Measurements from ENCODE around the gene UBL5.

Gene UBL5

DNA sequence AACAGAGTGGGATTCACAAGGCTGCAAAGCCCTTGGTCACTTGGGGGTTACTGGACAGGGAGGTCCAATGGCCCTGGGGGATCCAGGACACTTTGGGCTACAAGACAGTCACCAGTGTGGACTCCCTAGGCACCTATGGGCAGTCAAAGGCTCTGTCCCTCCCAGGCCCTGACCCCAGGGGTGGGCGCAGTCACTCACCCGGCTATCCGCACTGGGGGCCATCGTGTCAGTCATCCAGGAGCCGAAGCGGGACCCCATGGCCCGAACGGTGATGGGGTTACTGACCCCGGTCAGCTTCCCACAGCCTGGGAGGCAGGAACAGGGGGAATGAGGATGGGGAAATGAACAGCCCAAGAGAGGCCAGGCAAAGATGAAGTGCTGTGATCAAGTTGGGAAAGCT is 28.9 kb downstream of the UBL5 start:
- DNase-seq, result no peak

DNA sequence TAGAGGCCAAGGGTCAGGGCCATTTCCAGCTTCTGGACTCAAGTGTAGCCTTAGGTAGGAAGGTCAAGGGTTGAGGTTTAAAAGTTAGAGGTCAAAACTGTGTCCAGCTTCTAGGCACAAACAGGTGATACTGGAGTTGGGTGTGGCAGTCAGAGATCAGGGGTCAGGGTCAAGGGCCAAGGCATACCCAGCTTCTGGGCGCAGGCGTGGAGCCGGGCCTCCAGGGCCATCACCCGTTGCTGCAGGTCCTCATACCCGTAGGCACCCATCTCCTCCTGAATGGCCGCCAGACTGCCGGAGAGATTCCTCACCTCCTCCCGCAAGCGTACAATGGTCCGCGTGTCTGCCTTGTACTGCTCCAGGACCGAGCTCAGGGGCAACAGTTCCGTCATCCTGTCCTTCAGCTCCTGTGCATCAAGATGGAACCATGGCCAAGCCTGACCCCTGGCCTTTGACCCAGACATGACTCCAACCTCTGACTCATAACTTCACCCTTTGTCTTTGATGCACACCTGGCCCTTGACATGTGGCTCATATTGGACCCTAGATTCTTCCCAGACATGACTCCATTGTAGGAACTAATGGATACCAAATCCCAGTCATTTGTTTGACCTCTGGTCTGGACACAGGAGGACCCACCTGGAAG is 29.5 kb downstream of the UBL5 start:
- DNase-seq, result no peak

DNA sequence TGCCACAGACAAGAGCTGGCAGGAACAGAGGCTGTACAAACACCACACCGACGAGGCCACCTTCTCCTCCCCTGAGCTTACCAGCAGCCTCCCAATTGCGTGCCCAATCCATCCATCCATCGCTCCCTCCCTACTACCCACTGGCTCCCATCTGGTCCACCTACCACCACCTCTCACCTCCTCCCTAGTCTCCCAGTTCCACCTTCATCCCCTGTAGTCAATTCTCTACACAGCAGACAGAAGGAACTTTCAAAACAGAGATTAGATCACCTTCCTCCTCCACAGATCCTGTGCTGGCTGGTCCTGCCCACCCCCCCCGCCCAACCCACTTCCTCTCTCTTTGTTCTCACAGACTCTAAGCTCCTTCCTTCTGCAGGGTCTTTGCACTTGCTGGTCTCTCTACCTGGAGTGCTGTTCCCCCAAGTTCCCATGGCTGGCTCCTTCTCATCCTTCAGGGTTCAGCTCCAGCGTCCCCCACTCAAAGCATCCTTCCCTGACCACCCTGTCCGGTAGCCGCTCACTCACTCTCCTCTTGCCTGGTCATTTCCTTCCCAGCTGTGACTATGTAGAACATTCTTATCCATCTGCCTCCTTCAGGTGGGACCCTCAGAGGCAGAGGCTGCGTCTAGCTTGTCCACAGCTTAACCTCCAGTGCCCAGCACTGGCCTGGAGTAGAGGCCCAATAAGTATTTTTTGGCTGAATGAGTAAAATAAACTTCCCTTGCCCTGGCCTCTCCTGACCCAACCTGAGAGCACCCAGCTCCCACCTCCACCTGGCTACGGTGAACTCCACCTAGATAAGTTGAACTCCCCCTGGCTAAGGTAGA is 30.4 kb downstream of the UBL5 start:
- no peak for DNase-seq

DNA sequence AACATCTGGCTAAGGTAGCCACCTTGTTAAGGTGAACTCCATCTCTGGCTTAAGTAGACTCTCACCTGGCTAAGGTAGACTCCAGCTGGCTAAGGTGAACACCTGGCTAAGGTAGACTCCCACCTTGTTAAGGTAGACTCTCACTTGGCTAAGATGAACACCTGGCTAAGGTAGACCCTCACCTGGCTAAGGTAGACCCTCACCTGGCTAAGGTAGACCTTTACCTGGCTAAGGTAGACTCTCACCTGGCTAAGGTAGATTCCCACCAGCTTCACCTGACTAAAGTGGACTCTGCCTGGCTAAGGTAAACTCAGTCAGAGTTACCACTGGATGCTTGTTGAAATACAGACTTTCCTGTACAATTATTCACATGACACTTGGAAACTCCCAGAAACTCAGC is 31.0 kb downstream of the UBL5 start:
- DNase-seq, result no peak

DNA sequence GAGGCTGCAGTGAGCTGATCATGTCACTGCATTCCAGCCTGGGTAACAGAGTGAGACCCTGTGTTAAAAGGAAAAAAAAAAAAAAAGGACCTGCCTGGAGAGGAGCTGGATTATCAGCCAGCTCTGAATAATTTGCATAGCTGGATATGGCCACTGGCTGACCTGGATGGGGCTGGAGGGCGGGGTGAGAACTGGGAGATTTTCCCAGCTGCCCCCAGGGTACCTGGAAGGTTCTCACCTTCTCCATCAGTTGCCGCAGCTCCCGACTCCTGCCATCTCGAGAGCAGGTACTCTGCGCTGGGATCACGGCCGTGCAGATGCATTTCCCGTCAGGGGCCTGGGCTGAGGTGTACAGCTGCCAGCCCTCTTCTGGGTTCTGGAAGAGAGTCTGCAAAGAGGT is 32.7 kb downstream of the UBL5 start:
- DNase-seq, result no peak

DNA sequence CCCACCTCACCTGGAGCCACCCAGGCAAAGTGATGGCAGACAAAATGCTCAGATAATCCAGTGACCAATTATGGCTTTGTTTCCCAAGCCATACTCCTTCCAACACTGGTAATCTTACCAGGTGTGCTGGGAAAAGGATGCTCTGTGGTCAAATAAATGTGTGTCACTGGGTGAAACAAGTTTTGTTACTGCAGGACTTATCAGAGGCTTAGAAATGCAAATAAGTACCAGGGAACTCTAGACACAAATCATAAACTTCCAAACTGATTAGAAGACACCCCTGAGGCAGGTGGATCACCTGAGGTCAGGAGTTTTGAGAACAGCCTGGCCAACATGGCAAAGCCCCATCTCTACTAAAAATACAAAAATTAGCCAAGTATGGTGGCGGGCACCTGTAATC is 33.8 kb downstream of the UBL5 start:
- DNase-seq, result no peak

DNA sequence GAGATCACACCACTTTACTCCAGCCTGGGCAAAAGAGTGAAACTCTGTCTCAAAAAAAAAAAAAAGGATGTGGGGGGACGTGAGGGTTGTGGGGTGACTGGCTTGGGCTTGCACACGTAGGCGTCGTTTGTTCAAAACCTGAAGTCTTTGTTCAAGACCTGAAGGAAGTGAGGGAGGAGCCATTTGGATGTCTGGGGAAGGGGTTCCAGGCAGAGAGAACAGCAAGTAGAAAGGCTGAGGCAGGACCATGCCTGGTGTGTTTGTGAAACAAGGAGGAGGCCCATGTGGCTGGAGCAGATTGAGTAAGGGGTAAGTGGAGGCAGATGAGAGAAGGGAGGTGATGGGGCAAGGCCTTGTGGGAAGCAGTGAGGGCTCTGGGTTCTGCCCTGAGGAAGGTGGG is 35.2 kb downstream of the UBL5 start:
- DNase-seq, result no peak

DNA sequence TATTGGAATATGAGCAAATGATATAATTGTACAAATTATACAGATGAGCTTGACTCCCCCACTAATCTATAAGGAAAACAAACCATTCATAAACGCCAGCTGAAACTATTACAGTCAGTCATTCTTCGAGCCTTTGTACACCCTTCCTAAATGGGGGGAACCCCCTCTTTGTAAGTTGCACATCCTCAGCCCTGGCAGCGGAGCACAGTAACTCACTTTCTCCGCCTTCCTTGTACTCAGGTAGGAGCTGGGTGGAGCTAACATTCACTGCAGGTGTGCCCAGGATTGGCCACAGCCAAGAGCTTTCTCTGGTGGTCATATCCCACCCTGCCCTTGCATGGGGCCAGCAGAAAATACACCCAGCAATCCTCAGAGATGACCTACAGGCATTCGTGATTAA is 36.0 kb downstream of the UBL5 start:
- DNase-seq, result no peak

DNA sequence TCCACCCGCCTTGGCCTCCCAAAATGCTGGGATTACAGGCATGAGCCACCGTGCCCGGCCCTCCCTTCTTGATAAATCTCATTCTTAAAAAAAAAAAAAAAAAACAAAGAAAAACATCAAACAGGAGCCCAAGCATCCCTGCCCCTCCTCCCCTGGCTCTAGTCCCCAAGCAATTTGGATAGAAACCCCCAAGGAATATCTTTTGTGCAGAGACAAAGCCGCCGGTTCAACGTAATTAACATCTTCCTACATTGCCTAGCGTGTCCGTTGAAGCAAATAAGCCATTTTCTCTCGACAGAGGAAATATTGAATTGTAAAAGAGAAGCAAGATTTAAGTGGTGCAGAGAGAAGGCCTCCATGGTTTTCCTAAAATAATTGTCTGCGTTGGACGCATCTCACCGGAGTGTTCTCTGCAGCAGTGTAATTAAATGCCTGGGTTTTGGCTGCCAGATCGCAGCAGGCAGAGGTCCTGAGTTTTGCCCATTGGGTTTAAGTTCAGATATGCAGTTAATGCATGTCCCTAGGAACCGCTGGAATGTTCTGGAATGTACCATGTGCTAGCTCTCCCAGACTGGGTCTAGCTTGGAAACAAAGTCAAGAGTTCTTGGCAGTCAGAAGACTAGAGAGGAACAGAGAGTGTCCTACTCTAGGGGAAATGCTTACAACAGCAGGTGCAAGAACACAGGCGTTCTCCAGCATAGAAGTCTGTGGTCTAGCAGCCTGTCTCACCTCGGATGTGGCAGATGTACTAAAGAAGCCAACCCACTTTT is 38.2 kb downstream of the UBL5 start:
- no peak for DNase-seq

DNA sequence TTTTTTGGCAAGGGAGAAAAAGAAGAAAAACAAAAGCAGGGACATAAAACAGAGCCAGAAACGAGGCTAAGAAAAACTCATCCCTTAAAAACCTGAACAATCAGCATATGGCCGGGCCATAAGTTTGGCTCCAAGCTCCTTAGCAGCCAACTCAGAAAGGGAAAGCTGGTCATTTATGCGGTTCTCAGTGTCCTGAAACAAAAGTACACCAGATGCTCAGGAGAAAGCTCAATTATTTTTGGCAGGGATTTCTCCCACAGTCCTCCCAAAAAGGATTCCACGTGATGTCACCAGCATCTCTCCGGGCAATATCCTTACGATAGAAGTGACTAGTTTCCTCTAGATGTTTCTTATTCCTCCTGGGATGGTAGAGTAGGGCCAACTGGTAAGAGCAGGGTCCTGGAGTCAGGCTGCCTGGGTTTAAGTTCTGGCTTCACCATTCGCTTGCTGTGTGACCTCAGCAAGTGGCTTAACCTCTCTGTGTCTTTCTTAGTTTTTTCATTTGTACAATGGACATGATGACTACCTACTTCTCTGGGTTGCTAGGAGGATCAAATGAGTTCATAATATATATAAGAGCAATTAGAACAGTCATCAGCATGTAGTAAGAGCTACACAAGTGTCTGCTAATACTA is 41.4 kb downstream of the UBL5 start:
- no peak for DNase-seq

DNA sequence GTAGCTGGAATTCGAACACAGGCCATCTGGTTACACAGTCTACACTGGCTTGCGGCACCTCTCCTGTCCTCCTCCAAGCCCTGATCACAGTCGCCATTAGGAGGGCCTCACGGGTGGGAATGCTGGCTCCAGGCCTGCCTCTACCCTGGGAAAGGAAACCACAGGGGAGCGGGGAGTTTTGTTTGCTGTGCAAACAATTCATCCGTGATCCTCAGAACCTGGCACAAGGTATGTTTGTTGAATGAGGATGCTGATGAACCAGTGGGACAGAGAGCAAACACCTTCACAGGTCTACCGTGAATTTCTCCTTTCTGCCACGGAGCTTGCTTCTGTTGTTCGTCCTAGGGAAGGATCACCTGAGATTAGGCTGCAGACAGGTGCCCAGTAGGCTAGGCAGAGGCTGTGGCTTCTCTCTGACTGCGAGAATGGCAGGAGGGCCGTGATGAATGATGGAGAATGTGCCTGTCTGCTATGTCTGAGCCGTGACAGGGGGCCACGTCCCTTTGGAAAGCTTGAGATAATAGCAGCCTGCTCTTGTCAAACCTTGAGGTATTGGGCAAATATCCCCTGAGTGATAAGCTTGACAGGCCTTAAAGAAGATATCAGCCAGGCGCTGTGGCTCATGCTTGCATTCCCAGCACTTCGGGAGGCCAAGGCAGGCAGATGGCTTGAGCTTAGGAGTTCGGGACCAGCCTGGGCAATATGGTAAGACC is 44.1 kb downstream of the UBL5 start:
- DNase-seq, result no peak

DNA sequence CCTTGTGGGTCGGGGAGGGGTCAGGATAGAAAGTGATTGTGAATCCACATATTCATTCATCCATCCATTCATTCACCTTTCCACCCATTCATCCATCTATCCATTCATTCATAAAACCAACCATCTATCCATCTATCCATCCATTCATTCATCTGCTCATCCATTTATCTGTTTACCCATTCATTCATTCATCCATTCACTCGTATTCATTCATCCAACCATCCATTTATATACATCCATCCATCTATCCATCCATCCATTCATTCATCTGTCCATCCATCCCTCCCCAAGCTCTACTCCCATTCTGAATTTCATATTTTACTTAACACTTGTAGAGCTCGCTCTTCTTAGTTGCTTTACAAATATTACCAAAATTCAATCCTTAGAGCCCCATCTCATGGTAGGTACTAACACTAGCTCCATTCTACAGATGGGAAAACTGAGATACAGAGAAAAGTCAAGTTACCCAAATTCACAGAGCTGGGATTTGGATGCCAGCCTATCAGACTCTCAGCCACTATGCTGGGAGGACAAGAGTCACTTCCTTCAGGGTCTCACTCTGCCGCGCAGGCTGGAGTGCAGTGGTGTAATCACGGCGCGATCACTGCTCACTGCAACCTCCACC is 45.0 kb downstream of the UBL5 start:
- no peak for DNase-seq

DNA sequence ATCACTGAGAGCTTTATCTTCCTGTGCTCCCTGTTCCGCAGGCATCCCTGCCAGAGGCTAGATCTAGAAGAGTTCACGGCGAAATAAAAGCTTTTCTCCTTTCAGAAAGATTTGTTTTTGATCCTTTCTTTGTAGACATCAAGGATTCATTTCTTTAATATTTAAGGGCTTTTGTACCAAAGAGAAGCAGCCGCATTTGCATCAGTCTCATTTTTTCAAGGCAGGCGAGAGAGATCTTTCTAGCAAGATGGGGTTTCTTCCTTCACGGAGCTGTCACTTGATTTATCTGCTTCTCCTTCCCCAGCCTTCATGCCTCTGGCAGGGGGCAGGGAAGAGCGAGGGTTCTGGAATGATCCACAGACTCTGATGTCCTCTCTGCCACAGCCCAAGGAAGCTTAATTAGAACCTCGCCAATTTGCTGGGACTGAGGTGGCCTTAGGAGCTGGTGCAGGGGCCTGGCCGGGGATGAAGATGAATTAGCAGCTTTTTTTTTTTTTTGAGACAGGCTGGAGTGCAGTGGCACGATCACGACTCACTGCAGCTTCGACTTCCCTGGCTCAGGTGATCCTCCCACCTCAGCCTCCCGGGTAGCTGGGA is 47.4 kb downstream of the UBL5 start:
- no peak for DNase-seq

DNA sequence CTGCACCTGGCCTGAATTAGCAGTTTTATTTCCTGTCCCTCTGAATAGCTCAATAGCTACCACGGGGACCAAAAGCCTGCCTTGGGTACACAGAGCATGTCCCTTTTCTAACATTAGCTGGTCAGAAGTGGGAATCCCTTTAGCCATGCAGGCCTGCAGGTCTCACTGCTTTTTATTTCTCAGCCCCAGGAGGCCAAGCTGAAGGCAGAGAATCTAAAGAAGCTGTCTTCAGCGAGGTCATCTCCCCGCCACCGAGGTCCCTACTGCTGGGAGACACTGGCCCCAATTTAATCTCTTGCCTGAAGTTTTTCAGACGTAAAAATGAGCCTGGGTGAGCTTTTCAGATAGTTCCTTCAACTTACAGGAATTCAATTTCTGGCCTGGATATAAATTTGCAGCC is 48.1 kb downstream of the UBL5 start:
- no peak for DNase-seq

DNA sequence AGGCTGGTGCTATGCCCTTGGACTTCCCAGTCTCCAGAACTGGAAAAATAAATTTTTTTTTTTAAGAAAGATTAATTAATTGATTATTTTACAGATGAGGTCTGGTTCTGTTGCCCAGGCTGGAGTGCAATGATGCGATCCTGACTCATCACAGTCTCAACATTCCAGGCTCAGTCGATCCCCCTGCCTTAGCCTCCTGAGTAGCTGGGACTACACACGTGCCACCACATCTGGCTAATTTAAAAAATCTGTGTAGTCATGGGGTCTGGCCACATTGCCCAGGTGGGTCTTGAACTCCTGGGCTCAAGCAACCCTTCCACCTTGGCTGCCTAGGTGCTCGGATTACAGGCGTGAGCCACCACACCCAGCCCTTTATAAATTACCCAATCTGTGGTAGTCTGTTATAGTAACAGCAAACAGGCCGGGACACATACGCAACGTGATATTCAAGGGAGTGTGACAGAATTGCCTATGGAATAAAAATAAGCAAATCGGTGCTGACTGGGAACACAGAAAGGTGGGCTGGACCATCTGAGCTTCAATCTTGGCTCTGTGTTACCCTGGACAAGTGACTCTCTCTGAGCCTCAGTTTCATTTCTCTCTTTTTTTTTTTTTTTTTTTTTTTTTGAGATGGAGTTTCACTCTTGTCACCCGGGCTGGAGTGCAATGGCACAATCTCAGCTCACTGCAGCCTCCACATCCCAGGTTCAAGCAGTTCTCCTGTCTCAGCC is 50.2 kb downstream of the UBL5 start:
- DNase-seq, result no peak

DNA sequence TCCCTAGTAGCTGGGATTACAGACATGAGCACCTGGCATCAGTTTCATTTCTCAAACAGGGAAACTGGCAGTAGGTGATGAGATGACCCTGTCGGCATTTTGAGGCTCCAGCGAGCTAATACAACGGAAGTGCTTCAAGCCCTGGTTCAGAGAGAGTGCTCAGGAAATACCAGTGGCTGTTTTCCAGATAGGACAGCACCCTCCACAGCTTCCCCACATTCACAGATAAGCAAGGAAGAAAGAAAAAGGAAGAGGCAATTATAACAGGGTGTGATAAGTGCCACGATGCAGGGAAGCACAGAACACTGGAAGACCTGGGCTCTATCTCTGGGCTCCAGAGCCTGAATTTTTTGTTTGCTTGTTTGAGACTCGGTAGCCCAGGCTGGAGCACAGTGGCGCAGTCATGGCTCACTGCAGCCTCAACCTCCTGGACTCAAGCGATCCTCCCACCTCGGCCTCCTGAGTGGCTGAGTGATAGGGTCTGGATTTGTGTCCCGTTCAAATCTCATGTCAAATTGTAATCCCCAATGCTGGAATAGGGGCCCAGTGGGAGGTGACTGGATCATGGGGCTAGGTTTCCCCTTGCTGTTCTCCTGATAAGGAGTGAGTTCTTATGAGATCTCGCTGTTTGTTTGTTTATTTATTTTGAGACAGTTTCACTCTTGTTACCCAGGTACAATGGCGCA is 50.9 kb downstream of the UBL5 start:
- DNase-seq, result no peak

Measured in amniotic stem cell (primary cell).